ENCODE measurements around the gene CBFA2T2.
"Not testable (repeated sequence)": the region's sequence is repeated elsewhere in the genome, so short reads cannot be mapped to it uniquely, and the experiment has no call there.

Gene CBFA2T2

GRCh38 chr20:33490023-33490933, at the start of gene CBFA2T2:
TSS of gene CBFA2T2 (plus strand) at chr20:33490096. CDS start at chr20:33490268, 172 bp downstream.
- no peak for DNase-seq (ENCODE audit: extremely low spot score)
- ChIA-PET POLR2A (interaction anchor here (0.7 to 1.3 kb wide), 7 partner anchors 10 to 176 kb away, joined by 3 to 5 read pairs (median 3); partner anchors contain the start of genes ACTL10 and SNTA1), CTCF (interaction anchor here (0.7 to 1.8 kb wide), 4 partner anchors 16 to 178 kb away, joined by 3 to 7 read pairs (median 4); partner anchors contain the start of gene ACTL10)
- TF ChIP-seq, protein P1, sequence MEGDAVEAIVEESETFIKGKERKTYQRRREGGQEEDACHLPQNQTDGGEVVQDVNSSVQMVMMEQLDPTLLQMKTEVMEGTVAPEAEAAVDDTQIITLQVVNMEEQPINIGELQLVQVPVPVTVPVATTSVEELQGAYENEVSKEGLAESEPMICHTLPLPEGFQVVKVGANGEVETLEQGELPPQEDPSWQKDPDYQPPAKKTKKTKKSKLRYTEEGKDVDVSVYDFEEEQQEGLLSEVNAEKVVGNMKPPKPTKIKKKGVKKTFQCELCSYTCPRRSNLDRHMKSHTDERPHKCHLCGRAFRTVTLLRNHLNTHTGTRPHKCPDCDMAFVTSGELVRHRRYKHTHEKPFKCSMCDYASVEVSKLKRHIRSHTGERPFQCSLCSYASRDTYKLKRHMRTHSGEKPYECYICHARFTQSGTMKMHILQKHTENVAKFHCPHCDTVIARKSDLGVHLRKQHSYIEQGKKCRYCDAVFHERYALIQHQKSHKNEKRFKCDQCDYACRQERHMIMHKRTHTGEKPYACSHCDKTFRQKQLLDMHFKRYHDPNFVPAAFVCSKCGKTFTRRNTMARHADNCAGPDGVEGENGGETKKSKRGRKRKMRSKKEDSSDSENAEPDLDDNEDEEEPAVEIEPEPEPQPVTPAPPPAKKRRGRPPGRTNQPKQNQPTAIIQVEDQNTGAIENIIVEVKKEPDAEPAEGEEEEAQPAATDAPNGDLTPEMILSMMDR (IDR thresholded peaks at IDR 0.05; ENCODE audit: control extremely low read depth, extremely low read depth, low read depth, missing control alignments), result no peak

DNA sequence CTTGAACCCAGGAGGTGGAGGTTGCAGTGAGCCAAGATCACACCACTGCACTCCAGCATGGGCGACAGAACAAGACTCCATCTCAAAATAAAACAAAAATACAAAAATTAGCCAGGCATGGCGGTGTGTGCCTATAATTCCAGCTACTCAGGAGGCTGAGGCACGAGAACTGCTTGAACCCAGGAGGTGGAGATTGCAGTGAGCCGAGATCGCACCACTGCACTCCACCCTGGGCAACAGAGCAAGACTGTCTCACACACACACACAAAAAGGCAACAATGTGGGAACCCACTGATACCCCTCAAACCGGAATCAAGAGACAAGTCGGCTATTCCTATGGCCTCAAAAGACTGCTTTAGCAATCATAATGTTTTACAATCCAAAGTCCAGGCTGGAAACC, 49.3 kb upstream of the CBFA2T2 start:
- CTCF ChIA-PET, result interaction anchor here (1.0 kb wide), 1 partner anchor 227 kb away, joined by 3 read pairs; no protein-coding TSS in a partner anchor

DNA sequence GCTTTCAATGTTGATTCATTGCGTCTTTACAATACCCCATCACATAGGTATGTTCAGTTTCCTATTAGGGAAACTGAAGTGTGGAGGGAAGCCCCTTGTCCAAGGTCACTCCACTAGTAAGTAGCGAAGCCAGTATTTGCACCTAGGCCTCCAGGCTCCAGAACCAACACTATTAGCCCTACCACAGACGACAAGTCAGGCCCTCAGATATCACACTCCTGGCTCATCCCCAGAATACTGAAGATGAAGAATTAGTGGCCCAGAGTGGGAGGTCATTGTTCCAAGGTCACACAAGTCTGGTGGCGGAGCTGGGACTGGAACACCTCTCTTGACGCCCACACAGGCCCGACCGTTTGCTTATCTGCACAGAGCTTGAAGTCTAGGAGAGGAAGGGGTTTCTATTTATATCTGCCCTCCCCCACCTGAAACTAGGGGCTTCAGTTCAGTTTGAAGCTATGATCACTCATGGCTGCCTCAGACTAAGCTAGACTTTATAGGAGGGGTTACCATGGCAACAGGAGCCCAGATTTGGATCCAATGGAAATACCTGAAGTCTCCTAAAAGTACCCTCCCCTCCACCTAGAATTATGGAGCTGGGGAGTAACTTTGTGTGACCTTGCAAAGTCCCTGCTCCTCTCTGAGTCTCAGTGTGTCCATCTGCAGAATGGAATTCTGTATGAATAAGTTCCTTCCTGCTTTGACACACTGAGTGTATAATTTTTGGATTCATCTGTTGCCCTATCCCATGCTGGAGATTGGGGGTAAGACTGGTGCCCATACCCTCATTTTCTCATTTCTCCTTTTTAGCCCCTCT, 48.5 kb upstream of the CBFA2T2 start:
- TF ChIP-seq, protein P1 (IDR thresholded peaks at IDR 0.05; ENCODE audit: control extremely low read depth, extremely low read depth, low read depth, missing control alignments), result no peak
- CTCF ChIA-PET, result interaction anchor here (0.8 to 1.0 kb wide), 2 partner anchors 10 to 226 kb away, joined by 3 read pairs; no protein-coding TSS in a partner anchor
- POLR2A ChIA-PET, result no interaction called here
- no peak for DNase-seq (ENCODE audit: extremely low spot score)

More for the DNA sequence above, 49.3 kb upstream of the CBFA2T2 start:
- DNase-seq (ENCODE audit: extremely low spot score); POLR2A ChIA-PET: not testable (repeated sequence)

- no peak for DNase-seq (ENCODE audit: extremely low spot score)
- TF ChIP-seq, protein P1 (IDR thresholded peaks at IDR 0.05; ENCODE audit: control extremely low read depth, extremely low read depth, low read depth, missing control alignments), result no peak
- ChIA-PET CTCF (interaction anchor here (0.8 to 1.7 kb wide), 3 partner anchors 11 to 34 kb away, joined by 3 to 8 read pairs (median 5); no protein-coding TSS in a partner anchor), POLR2A (no interaction called here)
These were observed 47.5 kb upstream of the CBFA2T2 start for GRCh38 chr20:33442136-33443005.

DNA sequence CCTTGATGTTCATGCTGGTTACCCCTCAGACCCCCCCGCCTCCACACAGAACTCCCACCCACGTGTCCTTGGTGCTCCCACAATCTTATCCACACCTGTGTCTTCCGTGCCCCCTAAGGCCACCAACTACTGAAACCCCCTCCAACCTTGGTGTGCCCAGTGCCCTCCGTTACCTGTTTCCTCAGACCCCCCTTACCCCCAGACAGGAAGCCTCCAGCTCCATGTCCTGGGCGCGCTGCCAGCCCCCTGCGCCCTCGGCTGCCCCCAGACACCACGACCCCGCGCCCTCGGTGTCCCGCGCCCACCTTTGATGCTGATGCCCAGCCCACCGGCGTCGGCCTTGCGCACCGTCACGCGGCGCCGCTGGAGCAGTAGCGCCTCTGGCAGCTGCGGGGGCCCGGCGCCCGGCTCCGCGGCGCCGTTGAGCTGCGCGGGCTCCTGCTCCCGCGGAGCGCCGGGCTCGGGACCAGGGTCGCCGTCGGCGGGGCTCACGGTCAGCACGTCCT, 46.8 kb upstream of the CBFA2T2 start:
- ChIA-PET POLR2A (interaction anchor here (0.6 kb wide), 1 partner anchor 47 kb away, joined by 4 read pairs; the partner anchor contains the start of gene CBFA2T2), CTCF (interaction anchor here (0.8 to 1.7 kb wide), 6 partner anchors 11 to 225 kb away, joined by 3 to 8 read pairs (median 5); no protein-coding TSS in a partner anchor)
- DNase-seq (ENCODE audit: extremely low spot score), result no peak
- TF ChIP-seq, protein P1 (IDR thresholded peaks at IDR 0.05; ENCODE audit: control extremely low read depth, extremely low read depth, low read depth, missing control alignments), result no peak

Measured in GM10248 (cell line).